ENCODE data around the gene ANKS3.

Gene ANKS3, protein sequence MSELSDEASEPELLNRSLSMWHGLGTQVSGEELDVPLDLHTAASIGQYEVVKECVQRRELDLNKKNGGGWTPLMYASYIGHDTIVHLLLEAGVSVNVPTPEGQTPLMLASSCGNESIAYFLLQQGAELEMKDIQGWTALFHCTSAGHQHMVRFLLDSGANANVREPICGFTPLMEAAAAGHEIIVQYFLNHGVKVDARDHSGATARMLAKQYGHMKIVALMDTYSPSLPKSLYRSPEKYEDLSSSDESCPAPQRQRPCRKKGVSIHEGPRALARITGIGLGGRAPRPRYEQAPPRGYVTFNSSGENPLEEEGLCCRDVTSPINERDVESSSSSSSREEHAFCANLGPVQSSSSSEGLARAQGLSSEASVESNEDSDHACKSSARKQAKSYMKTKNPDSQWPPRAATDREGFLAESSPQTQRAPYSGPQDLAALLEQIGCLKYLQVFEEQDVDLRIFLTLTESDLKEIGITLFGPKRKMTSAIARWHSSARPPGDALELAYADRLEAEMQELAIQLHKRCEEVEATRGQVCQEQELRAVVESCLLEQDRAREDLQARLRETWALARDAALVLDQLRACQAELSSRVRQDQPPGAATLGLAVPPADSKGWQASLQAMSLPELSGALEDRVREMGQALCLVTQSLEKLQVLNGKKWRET

DNA sequence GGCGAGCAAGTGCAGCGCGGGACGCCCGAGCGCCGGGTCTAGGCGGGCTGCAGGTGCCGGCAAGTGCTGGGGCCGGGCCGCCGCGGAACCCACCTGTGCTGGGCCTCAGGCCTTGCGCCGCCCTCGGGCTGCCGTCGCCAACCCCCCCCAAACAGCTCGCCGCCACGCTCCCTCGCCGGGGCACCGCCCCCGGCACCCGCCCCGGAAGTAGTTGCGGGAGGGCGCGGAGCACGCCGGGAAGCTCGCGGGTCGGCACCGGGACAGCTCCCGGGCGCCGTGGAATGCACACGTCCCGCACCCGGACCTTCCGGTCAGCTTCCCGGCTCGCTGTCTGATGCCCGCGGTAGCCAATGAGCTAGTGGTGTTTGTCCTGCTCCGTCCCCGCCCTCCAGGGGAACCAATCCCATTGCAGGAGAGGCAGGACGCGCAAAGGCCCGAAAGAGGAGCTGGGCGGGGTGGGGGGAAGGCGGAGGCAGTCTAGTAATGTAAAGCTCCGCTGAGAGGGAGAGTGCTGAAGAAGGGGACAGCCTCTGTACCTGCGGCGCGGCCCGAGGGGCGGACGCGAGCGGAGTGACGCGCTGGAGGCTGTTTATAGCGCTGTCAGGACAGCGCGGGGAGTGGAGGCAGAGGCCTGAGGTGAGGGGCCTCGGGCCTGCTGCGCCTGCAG lies at the start of gene ANKS3, which contains the start of gene DNAAF8:
ANKS3 (minus strand) TSS at position 209 of the 667 bp plus-strand sequence. CDS start 4,122 bp downstream, outside the sequence.
DNAAF8 (plus strand) TSS at position 475 of the 667 bp plus-strand sequence. CDS start 1,978 bp downstream, outside the sequence.
- DNase-seq, result peak; percentile 68 to 97 (median 92)

DNA sequence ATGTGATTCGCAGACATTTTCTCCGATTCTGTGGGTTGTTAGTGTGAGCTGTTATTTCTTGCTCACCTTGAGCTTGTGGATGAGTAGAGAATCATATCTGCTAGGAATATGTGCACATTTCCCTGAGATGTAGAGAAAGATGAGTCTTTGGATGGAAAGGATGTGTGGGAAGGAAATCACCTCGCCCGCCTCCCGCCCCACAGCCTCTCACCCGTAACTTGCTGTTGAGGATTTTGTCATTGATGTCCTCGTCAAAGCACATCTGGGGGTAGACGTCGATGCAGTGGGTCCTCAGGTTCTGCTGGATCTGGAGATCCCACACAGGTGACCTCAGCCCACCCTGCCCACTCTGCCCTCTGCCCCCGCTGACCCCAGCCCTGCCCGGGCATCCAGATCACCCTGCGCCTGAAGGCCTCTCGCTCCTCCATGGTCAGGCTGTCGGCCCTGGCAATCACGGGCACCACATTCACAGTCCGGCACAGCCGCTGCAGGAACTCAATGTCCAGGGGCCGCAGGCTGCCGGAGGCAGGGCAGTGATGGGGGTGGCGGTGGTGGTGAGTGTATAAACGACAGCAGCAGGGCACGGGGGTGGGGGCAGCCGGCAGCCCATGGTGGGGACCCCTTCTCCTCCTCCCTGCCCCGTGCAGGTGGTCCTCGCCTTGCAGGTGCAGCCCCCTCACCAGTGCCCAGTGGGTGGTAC lies 49.3 kb upstream of the ANKS3 start:
- DNase-seq, result peak in 6 of 56 donors; percentile 3 to 29 (median 15)

DNA sequence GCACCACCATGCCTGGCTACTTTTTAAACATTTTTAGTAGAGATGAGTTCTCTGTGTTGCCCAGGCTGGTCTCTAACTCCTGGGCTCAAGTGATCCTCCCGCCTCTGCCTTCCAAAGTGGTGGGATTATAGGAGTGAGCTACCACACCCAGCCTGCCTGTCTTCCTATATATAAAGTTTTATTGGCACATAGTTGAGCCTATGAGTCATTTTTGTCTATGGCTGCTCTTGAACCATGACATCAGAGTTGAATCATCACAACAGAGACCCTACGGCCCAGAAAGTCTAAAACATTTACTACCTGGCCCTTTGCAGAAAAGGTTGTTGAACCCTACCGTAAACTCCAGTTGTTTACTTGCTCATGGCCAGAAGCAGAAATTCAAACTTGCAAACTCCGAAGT lies 46.2 kb upstream of the ANKS3 start:
- no peak for DNase-seq

DNA sequence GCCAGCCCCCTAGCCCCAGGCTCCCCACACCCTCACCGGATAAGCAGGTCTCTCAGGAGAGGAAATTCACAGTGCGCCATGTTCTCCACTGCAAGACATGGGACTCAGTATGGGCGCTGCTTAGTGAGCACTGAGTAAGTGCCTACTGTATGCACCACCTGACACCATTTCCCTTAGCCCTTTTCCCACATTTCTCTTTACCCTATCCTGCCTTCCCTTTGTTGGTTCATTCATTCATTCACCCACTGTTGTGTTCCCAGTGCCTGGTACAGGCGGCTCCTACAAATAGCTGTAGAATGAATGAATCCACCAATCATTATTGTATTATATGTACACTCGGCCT lies 44.0 kb upstream of the ANKS3 start:
- DNase-seq, result no peak

DNA sequence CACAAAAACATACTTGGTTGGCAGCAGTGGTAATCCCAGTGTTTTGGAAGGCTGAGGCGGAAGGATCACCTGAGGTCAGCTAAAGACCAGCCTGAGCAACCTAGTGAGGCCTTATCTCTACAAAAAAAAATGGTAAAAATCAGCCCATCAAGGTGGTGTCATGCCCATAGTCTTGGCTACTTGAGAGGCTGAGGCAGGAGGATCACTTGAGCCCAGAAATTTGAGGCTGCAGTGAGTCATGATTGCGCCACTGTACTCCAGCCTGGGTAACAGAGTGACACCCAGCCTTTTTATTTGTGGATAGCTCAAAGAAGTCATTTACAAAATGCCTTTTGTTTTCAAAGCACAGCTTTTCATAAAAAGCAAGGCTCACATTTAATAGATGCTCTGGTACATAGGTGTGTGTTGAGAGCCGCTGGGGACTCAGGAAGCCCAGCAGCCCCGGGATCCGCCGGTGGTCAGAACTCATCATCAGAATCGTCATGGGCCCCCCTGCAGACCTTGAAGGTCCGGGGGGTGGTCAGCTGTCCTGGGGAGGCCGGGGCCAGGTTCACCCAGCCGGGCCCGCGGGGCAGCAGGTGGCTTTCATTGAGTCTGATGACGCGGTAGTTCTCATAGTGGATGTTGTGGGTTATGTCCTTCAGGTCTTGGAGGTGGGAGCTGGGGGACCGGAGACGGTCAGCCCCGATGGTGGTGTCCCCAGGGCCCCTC lies 43.4 kb upstream of the ANKS3 start:
- no peak for DNase-seq

DNA sequence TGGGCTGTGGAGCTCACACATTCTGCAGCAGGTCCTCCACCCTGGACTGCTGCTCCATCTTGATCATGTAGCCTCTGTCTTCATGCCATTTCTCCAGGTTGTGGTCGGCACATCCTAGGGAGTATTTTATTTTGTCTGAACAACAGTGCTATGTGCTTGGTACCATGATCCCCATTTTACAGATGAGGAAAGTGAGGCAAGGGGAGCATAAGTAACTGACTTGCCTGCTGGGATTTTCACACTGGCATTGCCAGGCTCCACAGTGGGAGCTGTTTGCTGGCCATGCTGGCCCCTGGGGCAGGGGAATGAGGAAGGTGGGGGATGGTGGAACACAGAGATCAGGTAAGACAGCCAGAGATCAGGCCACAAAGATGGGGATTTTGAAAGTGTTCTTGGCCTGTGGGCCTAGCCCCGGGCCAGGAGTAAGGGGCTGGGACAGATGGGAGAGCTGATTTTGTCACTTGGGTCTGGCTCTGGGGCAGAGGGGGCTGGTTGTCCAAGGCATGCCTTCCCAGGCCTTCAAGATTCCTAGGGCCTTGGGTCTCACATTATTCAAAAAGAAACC lies 42.2 kb upstream of the ANKS3 start:
- DNase-seq, result no peak

DNA sequence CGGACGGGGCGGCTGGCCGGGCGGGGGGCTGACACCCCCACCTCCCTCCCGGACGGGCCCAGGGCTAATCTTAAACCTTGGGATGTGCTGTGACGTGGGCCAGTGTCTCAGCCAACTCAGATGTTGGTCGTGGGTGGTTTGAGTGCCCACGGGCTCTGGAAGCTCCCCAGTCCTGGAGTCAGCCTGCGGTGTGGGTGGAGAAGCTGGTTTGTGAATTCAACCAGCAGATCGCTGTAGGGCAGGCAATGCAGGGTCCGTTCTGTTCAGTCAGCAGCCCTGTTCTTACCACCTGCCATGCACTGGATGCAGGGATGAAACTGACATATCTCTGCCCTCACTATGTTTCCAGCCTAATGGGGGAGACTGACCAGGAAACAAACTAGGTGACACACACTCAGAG lies 40.9 kb upstream of the ANKS3 start:
- no peak for DNase-seq

DNA sequence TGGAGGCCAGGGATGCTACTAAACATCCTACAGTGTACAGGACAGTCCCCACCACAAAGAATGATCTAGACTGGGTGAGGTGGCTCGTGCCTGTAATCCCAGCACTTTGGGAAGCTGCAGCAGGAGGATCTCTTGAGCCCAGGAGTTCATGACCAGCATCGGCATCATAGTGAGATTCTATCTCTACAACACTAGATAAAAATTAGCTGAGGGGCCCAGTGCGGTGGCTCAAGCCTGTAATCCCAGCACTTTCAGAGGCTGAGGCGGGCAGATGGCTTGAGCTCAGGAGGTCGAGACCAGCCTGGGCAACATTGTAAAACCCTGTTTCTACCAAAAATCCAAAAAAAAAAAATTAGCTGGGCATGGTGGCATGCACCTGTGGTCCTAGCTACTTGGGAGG lies 38.3 kb upstream of the ANKS3 start:
- DNase-seq, result no peak

DNA sequence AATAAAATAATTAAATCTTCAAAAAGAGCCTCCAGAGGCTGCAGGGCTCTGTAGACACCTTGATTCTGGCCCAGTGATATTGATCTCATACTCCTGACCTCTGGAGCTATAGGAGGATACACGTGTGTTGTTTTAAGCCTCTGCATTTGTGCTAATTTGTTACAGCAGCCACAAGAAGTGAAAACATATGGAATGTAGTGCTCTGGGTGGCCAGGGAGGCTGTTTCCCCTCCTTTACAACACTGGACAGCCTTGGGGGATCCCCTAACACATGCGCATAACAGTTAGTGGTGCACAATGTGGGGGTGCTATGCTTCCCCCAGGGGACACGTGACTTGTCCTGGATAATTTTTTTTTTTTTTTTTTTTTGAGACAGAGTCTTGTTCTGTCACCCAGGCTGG lies 37.6 kb upstream of the ANKS3 start:
- DNase-seq, result no peak

DNA sequence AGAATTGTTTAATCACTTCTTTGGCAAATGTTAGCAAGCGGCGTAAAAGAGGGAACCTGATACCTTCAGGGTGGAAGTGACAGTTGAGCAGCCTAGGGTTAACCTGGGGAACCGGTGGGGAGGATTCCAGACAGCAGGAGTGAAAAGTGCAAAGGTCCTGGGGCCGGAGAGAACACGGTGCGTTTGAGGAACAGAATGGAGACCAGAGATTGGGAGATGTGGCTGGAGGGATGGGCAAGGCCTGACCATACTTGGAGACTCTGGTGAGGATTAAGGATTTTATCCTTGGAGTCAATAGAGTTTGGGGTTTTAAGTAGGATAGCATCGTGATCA lies 35.2 kb upstream of the ANKS3 start:
- no peak for DNase-seq

DNA sequence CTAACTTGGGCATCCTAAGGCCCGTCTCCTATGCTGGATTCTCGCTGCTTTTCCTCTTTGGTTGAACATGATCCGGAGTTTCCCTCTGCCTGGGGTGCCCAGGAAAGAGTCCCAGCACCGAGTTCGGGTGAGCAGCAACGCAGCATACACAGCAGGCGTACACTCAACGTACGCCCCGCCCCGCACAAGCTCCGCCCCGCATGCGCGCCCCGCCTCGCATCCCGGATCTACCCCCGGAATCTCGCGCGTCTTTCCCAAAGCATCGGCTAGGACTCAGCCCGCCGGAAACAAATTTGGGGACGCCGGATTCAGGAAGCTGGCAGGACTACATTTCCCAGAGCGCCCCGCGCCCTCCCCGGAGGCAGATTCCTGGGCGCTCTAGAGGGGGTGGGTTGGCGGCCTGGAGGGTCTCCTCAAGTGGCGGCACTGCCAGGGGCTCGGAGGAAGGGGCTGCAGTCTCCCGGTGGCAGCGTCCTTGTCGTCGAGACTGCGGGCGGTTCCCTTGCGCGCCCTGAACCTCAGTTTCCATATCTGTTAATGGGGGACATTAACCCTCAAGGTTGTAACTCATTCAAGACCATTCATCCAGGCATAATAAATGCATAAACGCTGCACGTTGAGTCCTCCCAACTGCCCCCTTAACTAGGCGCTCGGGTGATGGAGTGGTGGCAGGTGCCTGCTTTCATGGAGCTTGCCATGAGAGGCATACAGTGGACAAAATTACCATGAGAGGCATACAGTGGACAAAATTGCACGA lies 34.7 kb upstream of the ANKS3 start:
- DNase-seq, result peak; percentile 66 to 99 (median 96)

DNA sequence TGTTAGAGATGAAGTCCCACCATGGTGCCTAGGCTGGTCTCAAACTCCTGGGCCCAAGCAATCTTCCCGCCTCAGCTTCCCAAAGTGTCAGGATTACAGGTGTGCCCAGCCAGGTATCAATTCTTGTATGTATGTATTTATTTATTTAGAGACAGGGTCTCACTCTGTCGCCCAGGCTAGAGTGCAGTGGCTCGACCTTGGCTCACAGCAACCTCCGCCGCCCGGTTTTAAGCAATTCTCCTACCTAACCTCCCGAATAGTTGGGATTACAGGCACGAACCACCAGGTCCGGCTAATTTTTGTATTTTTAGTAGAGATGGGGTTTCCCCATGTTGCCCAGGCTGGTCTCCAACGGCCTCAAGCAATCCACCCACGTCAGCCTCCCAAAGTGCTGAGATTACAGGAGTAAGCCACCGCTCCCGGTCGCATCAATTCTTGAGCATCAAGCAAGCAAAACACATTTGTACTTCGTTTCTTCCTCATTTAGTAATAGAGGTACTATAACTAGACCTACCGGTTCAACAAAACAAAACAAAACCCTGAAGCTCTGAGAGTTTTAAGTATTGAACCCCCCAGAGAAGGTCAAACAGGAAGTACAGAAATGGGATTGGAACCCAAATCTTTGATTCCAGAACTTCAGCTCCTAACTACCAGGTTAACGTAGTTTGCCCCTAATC lies 33.9 kb upstream of the ANKS3 start:
- DNase-seq, result peak in 1 of 56 donors; percentile 22

DNA sequence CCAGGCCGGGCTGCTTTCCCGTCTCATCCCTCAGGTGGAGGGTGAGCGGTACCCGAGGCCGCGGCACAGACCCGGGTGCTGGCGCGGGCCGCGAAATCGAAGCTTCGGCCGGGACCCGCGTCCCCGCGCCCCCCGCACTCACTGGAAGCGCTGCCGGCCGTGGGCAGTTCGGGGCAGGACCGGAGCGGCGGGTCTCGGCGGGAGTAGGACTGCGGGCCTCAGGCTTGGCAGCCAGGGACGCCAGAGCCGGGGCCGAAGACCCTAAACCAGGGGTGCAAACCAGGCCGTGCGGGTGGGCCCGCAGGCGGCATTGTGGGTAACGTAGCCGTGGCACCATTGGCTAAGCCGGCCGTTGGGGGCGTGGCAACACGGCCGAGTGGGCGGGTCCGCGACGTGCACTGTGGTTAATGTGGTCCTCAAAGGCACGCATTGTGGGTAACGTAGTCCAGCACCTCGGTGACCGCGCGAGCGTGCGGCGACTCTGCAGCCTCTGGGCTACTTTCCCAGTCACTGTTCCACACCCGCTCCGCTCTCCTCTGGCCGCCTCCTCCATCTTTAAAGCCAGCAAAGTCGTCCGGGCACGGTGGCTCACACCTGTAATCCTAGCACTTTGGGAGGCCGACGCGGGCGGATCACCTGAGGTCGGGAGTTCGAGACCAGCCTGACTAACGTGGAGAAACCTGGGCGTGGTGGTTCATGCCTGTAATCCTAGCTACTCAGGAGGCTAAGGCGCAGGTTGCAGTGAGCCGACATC lies 33.0 kb upstream of the ANKS3 start, which contains the start of gene ZNF500:
ZNF500 (minus strand) TSS at position 288 of the 754 bp plus-strand sequence. CDS start 1,184 bp downstream, outside the sequence.
- peak; percentile 67 to 99 (median 95) for DNase-seq

DNA sequence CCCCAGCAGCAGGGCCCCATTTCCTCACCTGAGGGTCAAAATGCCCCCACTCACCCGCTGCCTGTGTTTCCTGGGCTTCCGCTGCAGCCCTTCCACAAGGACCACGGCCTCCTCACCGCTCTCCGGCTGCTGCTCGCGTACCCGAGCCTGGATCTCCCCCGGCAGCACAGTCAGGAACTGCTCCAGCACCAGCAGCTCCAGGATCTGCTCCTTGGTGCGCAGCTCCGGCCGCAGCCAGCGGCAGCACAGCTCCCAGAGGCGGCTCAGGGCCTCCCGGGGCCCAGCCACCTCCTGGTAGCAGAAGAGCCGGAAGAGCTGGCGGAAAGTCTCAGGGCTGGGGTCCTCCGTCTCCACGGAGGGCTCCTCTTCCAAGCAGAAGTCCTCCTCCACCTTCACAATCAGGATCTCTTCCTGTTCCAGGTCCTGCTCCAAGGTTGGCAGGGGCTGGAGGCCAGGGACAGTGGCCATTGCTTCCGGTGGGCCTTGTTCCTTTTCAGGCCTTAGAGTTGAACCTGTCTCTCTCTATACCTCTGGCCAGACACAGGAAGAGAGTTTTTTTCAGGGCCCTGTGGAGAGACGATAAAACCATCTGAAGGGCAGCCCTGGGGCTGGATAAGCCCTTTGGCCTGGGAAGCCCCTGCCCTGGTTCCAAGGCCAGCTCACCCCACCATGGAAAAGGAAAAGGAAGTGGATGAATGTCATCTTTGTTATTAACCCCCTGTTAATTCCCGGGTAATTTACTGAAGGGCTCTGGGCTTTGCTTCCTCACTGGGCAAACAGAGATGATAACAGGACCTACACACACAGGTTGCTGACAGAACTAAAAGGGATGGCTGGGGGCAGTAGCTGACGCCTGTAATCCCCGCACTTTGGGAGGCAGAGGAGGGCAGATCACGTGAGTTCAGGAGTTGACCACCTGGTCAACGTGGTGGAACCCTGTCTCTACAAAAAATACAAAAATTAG lies 31.7 kb upstream of the ANKS3 start:
- no peak for DNase-seq

DNA sequence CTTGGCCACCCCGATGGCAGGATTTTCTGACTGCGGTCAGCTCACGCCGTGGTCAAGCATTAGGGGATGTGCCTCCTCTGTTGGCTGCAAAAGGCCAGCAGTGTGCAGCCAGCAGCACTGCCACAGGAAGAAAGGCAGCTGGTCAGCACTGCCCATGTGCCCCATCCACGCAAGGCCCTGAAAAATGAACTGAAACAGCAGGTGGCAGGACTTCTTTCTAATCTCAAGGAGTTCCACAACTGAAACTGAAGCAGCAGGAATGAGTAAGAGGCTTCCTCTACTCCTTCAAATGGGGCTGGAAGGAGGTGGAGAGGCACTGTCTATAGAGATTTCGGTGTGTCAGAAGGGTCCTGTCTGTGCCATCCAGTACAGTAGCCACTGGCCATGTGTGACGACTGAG lies 29.7 kb upstream of the ANKS3 start:
- no peak for DNase-seq

DNA sequence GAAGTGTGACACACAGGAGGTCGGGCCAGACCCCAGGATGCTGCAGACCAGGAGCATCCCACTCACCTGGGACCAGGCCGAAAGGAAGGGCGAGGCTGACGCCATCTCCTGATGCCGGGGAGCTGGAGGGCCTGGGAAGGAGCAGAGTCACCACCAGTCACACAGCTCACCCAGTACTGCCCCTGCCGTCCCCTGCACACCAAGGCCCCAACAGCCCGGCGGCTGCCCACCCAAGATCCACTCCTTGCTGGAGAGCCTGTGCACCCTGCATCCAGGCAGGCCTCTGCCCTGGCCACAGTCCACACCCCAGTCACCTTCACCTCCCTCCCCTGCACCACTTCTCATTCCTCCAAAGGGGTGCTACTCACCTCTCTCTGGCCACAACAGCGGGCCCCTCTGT lies 28.1 kb upstream of the ANKS3 start:
- DNase-seq, result no peak

DNA sequence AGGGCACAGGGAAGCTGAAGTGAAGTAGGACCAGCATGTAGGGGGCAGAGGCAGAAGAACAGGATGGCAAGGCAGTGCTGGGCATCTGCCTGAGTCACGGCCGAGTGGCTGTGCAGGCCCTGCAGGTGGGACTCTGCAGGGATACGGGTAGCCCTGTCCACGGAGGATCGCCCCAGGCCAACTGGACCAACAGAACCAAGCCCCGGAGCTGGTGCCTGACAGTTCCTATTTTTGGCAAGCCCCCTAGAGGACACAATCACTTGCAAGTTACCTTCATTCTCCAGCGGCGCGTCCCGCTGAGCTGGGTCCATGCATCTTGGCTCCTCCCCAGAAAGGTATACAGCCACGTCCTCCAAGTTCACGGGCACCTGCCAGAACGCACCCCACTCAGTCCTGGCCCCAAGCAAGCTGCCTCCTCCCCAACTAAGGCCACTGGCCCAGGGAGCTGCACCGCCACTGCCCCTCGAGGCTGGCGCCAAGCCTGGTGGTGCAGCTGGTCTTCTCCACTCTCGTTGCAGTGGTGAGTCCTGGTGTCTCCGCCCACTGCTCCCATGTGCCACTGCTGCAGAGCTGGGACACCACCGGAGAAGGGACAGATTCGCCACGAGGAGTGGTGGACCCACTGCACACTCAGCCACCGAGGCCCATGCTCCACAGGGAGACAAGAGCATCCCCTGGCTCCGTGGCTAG lies 26.3 kb upstream of the ANKS3 start:
- no peak for DNase-seq
